HL-60 (cell line): Measurements from ENCODE around the gene HTR2C.

Experiments
- DNase-seq, 2 experiments: peaks; one replicate each; pipeline ENCODE4 v3.0.0-alpha.2; 2010 to 2020; ENCODE audit warnings: low read depth in 1 of 2, low spot score in 1 of 2
- H3K27ac ChIP-seq: fragments of 250-450 bp; sonication (Bioruptor Pico); replicated peaks from 2 replicates; pipeline ENCODE4 v1.5.1; 2020; ENCODE audit warnings: mild to moderate bottlenecking, moderate library complexity
- H3K27me3 ChIP-seq: fragments of 250-450 bp; sonication (Bioruptor Pico); 2 replicates; pipeline ENCODE4 v1.5.1; 2021; ENCODE audit warnings: mild to moderate bottlenecking, moderate library complexity; ENCODE audit not compliant: insufficient read depth, poor library complexity, severe bottlenecking
- H3K4me3 ChIP-seq: replicated peaks from 2 replicates; pipeline ENCODE4 v1.5.1; 2011; ENCODE audit warnings: mild to moderate bottlenecking, control low read depth, low read length; ENCODE audit not compliant: insufficient read depth
- GABPA ChIP-seq: IDR thresholded peaks from 2 replicates; pipeline ENCODE4 v1.6.1; 2012; ENCODE audit warnings: low read depth
- POLR2AphosphoS5 ChIP-seq: IDR thresholded peaks from 2 replicates; pipeline ENCODE4 v1.6.1; 2012; ENCODE audit warnings: low read depth
- SPI1 ChIP-seq: IDR thresholded peaks from 2 replicates; pipeline ENCODE4 v1.6.1; 2012; ENCODE audit warnings: low read depth, mild to moderate bottlenecking, borderline replicate concordance
- TF ChIP-seq, protein P1 (sequence below): IDR thresholded peaks from one replicate; pipeline ENCODE4 v1.5.1; 2011; ENCODE audit warnings: low read length, control low read depth, inconsistent platforms; ENCODE audit not compliant: insufficient read depth
- TF ChIP-seq, protein P2 (sequence below): IDR thresholded peaks from 2 replicates; pipeline ENCODE4 v1.6.1; 2012; ENCODE audit warnings: low read depth; ENCODE audit not compliant: insufficient replicate concordance

Gene HTR2C

DNA sequence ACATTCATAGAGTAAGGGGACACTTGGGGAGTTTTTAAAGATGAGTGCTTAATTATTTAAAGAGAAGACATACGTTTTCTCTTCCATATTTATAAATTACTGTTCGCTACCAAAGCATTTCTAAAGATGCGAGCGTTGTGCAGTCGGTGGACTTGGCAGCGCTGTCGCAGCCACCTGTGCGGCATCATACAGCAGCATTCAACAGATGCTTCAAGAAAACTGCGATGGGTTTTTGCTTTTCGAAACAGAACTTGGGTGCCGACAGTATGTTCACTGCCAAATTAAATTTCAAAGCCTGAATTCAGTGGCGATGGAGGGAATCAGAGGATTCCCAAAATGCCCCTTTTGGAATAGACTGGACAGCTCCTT lies 1.6 kb upstream of the HTR2C start:
- DNase-seq: no peak
- H3K27me3 ChIP-seq: peaks cover 39% of the 10 kb centered on the region
- no peak overlapping the region for H3K4me3 ChIP-seq
- H3K27ac ChIP-seq: no peak overlapping the region
- TF ChIP-seq, protein P1, sequence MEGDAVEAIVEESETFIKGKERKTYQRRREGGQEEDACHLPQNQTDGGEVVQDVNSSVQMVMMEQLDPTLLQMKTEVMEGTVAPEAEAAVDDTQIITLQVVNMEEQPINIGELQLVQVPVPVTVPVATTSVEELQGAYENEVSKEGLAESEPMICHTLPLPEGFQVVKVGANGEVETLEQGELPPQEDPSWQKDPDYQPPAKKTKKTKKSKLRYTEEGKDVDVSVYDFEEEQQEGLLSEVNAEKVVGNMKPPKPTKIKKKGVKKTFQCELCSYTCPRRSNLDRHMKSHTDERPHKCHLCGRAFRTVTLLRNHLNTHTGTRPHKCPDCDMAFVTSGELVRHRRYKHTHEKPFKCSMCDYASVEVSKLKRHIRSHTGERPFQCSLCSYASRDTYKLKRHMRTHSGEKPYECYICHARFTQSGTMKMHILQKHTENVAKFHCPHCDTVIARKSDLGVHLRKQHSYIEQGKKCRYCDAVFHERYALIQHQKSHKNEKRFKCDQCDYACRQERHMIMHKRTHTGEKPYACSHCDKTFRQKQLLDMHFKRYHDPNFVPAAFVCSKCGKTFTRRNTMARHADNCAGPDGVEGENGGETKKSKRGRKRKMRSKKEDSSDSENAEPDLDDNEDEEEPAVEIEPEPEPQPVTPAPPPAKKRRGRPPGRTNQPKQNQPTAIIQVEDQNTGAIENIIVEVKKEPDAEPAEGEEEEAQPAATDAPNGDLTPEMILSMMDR: no peak
- TF ChIP-seq, protein P2, sequence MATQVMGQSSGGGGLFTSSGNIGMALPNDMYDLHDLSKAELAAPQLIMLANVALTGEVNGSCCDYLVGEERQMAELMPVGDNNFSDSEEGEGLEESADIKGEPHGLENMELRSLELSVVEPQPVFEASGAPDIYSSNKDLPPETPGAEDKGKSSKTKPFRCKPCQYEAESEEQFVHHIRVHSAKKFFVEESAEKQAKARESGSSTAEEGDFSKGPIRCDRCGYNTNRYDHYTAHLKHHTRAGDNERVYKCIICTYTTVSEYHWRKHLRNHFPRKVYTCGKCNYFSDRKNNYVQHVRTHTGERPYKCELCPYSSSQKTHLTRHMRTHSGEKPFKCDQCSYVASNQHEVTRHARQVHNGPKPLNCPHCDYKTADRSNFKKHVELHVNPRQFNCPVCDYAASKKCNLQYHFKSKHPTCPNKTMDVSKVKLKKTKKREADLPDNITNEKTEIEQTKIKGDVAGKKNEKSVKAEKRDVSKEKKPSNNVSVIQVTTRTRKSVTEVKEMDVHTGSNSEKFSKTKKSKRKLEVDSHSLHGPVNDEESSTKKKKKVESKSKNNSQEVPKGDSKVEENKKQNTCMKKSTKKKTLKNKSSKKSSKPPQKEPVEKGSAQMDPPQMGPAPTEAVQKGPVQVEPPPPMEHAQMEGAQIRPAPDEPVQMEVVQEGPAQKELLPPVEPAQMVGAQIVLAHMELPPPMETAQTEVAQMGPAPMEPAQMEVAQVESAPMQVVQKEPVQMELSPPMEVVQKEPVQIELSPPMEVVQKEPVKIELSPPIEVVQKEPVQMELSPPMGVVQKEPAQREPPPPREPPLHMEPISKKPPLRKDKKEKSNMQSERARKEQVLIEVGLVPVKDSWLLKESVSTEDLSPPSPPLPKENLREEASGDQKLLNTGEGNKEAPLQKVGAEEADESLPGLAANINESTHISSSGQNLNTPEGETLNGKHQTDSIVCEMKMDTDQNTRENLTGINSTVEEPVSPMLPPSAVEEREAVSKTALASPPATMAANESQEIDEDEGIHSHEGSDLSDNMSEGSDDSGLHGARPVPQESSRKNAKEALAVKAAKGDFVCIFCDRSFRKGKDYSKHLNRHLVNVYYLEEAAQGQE: no peak
- TF ChIP-seq GABPA (no peak), SPI1 (no peak), POLR2AphosphoS5 (no peak)

DNA sequence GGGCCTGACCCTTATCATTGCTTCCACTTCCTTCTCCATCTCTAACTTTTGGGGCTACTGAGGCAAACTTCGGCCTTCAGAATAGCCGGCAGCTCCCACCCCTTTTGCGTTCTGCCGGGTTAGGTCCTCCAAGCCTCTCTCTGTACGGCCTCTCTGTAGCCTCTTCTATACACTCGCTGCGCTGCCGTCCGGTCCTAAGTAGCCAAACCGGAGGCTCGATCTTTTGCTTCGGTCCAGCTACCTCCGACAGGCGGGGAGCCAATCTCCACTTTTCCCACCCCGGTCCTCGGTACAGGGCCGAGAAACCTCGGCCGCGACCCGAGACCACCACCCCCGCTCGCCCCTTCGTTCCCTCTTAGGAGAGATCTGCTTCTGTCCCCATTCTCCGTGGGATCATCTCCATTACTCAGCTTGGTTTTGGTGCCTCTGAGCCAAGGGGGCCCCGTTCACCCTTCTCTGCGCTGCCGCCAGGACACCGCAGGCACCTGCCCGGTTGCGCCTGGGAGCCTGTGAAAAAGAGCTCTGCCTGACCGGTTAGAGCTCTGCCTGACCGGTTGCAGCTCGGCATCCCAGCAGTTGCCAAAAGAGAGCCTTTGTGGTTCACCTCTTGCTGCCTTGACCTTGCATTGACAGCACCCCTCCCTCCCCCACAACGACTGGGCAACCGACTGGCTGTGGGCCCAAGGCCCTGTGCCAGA lies 1.0 kb upstream of the HTR2C start:
- TF ChIP-seq, protein P2: no peak
- TF ChIP-seq GABPA (no peak), SPI1 (no peak), POLR2AphosphoS5 (no peak)
- TF ChIP-seq, protein P1: no peak
- no peak overlapping the region for H3K27ac ChIP-seq
- no peak for DNase-seq
- H3K27me3 ChIP-seq: peaks cover 39% of the 10 kb centered on the region
- no peak overlapping the region for H3K4me3 ChIP-seq

DNA sequence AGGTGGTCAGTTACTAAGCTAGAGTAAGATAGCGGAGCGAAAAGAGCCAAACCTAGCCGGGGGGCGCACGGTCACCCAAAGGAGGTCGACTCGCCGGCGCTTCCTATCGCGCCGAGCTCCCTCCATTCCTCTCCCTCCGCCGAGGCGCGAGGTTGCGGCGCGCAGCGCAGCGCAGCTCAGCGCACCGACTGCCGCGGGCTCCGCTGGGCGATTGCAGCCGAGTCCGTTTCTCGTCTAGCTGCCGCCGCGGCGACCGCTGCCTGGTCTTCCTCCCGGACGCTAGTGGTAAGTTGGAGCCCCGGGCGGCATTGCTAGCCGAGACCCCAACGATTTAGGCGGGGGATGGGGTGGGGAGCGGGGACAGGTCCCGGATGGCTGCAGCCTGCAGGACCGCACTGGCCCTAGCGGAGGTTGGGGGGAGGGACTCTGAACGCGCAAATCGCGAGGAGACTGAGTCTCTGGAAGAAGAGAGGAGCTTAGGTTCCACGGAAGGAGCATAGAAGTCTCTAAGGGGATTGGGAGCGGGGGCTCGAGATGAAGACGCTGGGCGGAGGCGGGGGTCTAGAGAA lies 573 bp downstream of the HTR2C start:
- no peak overlapping the region for H3K4me3 ChIP-seq
- peaks cover 39% of the 10 kb centered on the region for H3K27me3 ChIP-seq
- TF ChIP-seq, protein P2: no peak
- no peak for TF ChIP-seq POLR2AphosphoS5

More for the DNA sequence above, 573 bp downstream of the HTR2C start:
- no peak overlapping the region for H3K27ac ChIP-seq
- no peak for DNase-seq
